ENCODE data around the gene SHBG.

Gene SHBG

DNA sequence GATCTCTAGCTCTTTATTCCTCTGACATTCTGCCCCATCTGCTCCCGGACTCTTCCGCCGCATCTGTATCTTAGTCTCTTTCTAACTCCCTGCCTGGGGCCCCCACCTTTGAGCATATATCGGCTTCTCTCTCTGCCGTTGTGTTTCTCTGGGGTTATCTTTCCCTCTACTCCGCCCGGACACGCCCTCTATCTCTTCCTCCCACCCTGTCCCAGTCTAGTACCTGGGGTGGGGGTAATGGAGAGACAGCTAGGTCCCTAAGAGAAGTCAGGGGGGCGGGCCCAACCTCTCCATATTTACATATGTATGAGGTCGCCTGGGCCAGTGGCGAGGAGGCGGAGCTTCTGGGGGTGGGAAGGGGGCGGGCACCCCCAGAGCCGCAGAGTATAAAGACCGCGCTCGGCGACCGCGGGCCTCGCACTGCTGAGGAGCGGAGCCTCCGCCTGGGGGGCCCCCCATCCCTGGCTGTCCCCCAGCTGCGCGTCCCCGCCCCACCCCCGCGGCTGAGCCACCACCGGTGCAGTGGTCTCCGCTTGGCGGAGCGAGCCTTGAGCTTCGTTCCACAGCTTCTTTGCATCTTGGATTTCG lies 20.7 kb downstream of the SHBG start, which contains the start of gene ATP1B2:
TSS of gene ATP1B2 (plus strand) at position 418 of the 588 bp plus-strand sequence. CDS start 593 bp downstream, outside the sequence.
- DNase-seq (ENCODE audit: low spot score): peak; percentile 95

DNA sequence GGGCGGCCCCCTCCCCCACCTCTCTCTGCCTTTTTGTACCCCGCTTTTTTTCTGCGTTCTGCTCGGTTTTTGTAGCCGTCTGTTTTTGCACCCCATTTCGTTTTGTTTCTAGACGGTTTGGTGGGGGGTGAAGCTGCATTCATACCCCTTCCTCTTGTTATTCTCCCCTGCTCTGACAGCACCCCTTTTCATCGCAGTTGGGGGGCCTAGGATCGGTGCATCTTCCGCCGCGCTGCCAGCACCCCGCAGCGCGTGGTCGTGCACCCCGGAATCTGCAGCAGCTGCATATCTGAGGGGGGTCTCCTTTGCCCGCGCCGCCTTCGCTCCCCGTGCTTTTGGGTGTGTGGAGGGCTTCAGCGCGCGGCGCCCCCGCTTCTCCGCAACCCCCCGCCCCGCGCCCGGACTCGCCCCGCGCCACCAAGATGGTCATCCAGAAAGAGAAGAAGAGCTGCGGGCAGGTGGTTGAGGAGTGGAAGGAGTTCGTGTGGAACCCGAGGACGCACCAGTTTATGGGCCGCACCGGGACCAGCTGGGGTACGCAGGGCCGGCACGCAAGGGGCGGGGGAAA lies 21.2 kb downstream of the SHBG start:
- no peak for DNase-seq (ENCODE audit: low spot score)

DNA sequence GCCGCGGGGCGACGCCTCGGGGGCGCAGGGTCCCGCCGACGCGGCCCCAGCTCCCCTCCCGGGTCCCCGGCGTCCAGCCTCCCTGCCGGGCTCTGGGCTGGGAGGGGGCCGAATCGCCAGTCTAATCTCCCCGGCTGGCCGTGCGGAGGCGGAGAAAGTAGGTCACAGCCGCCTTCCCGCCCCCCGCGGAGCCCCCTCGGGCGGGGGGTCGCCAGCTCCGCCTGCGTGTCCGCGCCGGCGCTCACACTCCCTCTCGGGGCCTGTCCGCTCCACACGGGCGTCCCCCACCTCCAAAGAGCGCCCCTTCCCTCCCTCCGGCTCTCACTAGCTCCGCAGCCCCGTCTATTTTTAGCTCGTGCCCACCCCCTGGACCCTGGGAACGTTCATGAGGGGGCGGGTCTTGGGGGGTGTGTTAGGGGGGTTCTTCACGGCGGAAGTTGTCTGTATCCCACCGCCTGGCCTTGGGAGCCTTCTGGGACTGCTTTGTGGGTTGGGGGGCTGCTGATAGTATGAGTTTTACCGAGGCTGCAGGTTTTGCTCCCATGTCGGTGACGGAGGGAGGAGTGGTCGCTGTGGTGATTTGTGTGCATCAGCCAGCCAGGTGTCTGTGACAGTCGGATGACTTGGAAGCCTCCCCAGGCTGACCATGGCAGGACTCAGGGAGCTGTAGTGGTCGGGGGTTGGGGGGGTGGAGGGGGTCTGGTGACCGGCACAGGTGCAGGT lies 21.9 kb downstream of the SHBG start:
- peak; percentile 48 for DNase-seq (ENCODE audit: low spot score)

DNA sequence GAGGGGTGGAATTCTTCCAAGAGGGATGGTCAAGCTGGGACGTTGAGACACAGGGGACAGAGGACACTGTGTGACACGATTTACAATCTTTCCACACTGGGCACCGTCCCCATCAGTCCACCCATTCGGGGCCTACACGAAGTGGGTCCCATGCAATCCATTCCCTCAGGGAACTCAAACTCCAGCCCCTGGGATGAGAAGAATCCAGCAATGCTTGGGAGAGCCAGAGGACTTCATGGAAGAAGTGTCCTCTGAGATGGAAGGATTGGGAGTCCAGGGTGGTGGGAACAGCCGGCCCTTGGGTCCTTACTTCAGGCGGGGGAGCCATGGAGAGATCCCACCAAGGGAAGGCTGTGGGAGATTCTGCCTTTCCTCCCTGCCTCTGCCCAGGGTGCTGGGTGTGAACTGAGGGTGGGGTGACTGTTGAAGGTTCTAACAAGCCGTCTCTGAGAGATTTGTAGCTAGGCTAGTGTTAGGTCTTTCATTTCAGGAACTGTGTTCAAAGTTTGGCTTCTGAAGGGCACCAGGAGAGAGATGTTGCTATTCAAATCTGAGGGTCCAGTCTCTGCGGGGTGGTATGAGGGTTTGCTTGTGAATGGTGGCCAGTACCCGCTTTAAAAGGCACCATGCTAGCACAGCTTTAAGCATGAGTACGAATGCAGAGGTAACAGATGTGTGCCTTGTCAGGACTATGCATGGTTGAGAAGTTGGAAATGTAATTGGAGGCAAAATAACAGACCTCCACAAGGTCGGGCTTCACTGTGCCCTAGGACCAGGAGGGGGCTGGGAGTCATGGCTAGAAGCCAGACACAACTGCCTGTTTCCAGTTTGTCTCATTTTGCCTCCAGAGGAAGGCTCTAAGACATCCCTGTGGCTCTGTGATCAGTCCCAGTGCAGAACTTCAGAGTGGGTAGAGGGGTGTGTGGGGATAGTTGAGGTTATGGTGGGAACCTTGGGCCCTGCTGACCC lies 22.7 kb downstream of the SHBG start:
- no peak for DNase-seq (ENCODE audit: low spot score)

DNA sequence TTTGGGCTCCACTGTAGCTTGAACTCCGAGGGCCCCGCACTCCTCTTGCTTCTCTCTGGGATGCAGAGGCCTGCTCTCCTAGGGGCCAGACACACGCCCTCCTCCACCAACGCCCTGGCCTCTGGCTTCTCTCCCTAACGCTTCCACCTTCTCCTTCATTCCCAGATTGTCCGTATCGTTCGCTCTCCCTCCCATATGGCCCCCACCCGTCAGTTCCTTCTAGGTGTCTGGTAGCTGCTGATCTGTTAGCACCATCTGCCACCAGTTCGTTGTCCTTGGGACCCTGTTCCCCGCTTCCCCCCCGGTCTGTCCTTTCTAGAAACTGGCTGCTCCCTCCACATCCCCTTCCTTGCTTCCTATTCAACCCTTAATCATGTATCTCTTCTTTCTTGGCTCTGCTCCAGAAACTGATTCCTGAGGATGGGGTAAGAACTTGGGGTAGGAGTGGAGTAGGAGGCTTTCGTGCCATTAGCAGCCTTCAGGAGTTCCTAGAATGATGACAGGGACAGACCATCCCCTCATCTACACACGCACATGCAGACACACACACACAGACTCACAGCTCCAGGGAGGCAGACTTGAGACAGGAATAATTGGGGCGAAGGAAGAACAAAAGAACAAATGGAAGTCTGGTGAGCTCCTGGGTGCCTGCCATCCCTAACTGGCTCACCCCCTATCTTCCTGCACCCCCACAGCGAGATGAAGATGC lies 25.1 kb downstream of the SHBG start:
- DNase-seq (ENCODE audit: low spot score): no peak

DNA sequence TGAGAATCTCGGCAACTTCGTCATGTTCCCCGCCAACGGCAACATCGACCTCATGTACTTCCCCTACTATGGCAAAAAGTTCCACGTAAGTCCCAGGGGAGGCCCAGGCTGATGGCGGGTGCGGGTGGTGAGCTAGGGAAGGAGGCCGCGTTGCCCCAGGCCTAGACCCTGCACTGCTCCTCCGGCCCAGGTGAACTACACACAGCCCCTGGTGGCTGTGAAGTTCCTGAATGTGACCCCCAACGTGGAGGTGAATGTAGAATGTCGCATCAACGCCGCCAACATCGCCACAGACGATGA lies 25.6 kb downstream of the SHBG start:
- DNase-seq (ENCODE audit: low spot score): no peak

DNA sequence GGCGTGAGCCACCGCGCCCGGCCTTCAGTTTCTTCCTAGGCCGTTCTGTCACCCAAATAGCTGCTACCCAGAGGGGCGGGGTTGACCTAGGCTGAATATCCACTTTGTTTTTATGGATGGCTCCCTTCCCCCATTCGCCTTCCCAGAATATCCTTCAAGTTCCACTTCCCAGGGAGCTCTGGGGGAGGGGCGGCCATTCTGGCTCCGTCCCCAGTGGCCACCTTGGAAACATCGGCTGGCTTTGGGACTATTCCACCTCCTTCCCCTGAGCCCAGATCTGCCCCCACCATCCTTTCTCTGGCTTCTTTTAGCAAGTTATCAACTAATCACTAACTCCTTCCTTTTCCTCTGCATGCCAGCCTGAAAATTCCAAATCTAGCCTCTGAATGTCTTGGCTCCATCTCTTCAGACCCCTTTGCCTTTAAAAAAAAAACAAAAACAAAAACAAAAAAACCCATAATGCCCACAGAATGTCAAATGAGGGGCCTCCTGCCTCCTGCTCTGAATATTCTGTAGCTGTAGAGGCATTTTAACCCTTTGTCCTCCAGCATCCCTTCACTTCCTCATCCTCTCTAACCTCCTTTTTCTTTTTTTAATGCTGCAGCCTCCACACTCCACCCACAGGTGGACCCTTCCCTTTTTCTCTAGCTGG lies 27.1 kb downstream of the SHBG start:
- peak; percentile 77 for DNase-seq (ENCODE audit: low spot score)

DNA sequence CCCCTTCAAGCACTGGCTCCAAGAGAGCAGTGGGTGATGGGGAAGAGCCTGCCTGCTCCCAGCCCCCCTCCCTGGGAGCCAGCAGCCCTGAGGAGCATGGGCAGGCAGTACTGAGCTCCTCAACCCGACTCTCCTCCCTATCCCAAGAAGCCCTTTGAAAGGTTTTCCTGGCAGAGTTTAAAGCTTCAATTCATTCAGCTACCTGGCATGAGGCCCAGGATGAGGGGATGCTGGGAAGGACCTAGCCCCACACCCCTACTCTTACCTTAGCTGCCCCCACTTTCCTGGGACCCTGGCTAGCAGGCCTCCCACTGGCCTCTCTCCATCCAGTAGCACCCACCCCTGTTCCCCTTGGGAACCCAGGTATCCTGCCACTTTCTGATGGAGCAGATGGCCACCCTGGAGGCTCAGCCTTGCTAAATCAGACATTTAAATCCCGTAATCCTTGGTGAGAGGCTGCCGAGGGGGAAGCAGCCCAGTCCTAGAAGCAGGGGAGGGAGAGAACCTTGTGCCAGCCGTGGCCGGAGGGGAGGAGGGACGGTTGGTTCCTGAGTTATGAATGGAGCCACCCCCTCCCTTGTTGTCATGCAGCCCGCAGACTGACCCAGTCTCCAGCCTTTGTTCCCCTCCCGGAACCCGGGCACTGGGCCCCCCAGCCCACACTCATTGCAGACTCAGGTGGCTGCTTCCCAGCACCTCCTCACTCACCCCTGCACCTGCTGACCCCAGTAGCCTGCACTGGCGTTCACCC lies 37.9 kb downstream of the SHBG start:
- no peak for DNase-seq (ENCODE audit: low spot score)

DNA sequence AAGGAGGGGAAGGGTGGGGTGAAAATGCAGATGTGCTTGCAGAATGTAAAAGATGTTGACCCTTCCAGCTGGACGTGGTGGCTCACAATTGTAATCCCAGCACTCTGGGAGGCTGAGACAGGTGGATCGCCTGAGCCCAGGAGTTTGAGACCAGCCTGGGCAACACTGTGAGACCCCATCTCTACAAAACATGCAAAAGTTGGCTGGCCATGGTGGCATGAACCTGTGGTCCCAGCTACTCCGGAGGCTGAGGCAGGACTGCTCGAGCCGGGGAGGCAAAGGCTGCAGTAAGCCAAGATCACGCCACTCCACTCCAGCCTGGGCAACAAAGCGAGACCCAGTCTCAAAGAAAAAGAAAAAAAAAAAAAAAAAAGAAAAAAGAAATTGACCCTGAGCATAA lies 38.5 kb downstream of the SHBG start:
- no peak for DNase-seq (ENCODE audit: low spot score)

DNA sequence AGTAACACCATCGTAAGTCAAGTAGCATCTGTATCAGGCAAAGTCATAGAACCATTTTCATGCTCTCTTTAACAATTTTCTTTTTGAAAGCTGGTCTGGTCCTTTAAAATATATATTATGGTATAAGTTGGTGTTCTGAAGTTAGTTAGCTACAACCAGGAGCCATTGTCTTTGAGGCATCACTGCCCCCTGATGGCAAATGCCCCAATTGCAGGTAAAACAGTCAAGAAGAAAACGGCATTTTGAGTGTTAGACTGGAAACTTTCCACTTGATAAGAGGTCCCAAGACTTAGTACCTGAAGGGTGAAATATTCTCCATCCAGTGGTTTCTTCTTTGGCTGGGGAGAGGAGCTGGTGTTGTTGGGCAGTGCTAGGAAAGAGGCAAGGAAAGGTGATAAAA lies 43.3 kb downstream of the SHBG start:
- DNase-seq (ENCODE audit: low spot score): peak; percentile 48

DNA sequence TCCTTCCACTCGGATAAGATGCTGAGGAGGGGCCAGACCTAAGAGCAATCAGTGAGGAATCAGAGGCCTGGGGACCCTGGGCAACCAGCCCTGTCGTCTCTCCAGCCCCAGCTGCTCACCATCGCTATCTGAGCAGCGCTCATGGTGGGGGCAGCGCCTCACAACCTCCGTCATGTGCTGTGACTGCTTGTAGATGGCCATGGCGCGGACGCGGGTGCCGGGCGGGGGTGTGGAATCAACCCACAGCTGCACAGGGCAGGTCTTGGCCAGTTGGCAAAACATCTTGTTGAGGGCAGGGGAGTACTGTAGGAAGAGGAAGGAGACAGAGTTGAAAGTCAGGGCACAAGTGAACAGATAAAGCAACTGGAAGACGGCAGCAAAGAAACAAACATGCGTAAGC lies 45.0 kb downstream of the SHBG start:
- DNase-seq (ENCODE audit: low spot score): no peak

DNA sequence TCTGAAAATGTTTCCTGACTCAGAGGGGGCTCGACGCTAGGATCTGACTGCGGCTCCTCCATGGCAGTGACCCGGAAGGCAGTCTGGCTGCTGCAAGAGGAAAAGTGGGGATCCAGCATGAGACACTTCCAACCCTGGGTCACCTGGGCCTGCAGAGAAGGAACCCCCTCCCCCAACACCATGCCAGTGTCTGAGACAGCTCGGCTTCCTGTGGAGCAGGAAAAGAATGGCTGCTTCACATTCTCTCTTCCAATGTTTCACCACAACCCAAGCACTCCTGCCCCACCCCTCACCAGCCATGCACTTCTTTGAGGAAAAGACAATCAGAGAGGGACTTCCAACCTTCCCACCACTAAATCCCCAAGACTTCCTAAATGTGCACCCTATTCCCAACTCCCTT lies 46.6 kb downstream of the SHBG start:
- peak; percentile 51 for DNase-seq (ENCODE audit: low spot score)

DNA sequence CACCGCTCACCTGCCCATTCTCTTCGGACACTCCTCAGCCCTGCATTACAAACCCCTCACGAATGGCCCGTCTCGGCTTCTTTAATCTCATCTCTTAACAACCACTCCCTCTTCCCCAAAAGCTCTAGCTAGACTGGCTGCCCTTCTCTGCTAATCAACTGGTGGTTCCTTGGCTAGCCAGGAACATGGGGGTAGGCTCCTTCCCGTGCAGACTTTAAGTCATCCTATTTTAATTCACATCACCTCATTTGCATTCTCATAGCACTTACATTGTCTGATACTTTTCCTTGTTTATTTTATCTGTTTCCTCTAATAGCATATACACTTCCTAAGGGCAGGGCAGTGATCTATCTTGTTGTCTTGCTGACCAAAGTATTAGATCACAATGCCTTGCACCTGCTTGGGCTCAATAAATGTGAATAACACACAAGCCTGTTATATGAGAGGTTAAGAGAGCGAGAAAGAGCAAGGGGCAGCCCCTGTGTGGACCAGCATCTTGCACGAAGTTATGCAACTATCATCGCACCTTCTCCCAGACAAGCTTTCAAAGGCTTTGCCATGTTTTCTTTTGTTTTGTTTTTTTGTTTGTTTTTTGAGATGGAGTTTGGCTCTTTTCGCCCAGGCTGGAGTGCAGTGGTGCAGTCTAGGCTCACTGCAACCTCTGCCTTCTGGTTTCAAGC lies 47.6 kb downstream of the SHBG start:
- DNase-seq (ENCODE audit: low spot score): peak; percentile 51
